ENCODE results near the gene MYOG. TPM values are rescaled to one million over a fixed set of nuclear protein-coding genes. Genes with fewer than 3 reads are reported as not detected.
A peak's percentile ranks its signal among the peaks of the same experiment; 100 is the strongest.

The MYOG gene
- total RNA-seq, 2 experiments from 2014 or later, result not detected

GRCh38 chr1:203076031-203076511, 9.7 kb downstream of the MYOG start:
- Mint-ChIP-seq H3K36me3 (ENCODE audit: low read depth) (peaks cover 7% of the 10 kb centered on the region), H3K9me3 (no peaks in the 10 kb centered on the region), H3K4me1 (ENCODE audit: low read depth) (peaks cover 4% of the 10 kb centered on the region), H3K27ac (no peak overlapping the region), H3K4me3 (peak overlapping the region; percentile 44), H3K27me3 (peaks cover 35% of the 10 kb centered on the region)
- TF ChIP-seq CTCF (IDR thresholded peaks at IDR 0.05), result no peak
- ChIA-PET POLR2A (no interaction called here), CTCF (interaction anchor here (1.5 kb wide), 1 partner anchor 97 kb away, joined by 6 read pairs; no protein-coding TSS in a partner anchor)
- intact Hi-C loops (cut with micrococcal nuclease), result no loop called here
- ATAC-seq (peak; percentile 37), DNase-seq (no peak)

GRCh38 chr1:203075236-203076030, 10.4 kb downstream of the MYOG start:
- intact Hi-C loops (cut with micrococcal nuclease), result no loop called here
- POLR2A ChIA-PET, result no interaction called here
- peaks cover 35% of the 10 kb centered on the region for H3K27me3 Mint-ChIP-seq
- H3K4me1 Mint-ChIP-seq (ENCODE audit: low read depth), result peaks cover 4% of the 10 kb centered on the region
- H3K36me3 Mint-ChIP-seq (ENCODE audit: low read depth), result peaks cover 10% of the 10 kb centered on the region
- peak; percentile 60 for ATAC-seq
- no peak for TF ChIP-seq CTCF (IDR thresholded peaks at IDR 0.05)
- H3K4me3 Mint-ChIP-seq, result peak overlapping the region; percentile 18
- CTCF ChIA-PET, result no interaction called here
- DNase-seq, result no peak
- H3K9me3 Mint-ChIP-seq, result no peaks in the 10 kb centered on the region
- H3K27ac Mint-ChIP-seq, result no peak overlapping the region

GRCh38 chr1:203074610-203075009, 11.2 kb downstream of the MYOG start:
- TF ChIP-seq CTCF (IDR thresholded peaks at IDR 0.05), result no peak
- Mint-ChIP-seq H3K27ac (no peak overlapping the region), H3K36me3 (ENCODE audit: low read depth) (peaks cover 10% of the 10 kb centered on the region), H3K27me3 (peaks cover 34% of the 10 kb centered on the region), H3K9me3 (no peaks in the 10 kb centered on the region), H3K4me3 (no peak overlapping the region), H3K4me1 (ENCODE audit: low read depth) (peaks cover 4% of the 10 kb centered on the region)
- intact Hi-C loops (cut with micrococcal nuclease), result no loop called here
- POLR2A ChIA-PET, result no interaction called here
- CTCF ChIA-PET, result no interaction called here
- ATAC-seq (no peak), DNase-seq (no peak)

- Mint-ChIP-seq H3K4me3 (no peak overlapping the region), H3K9me3 (no peaks in the 10 kb centered on the region), H3K27ac (no peak overlapping the region), H3K36me3 (ENCODE audit: low read depth) (peaks cover 10% of the 10 kb centered on the region), H3K4me1 (ENCODE audit: low read depth) (peaks cover 4% of the 10 kb centered on the region), H3K27me3 (peaks cover 34% of the 10 kb centered on the region)
- ChIA-PET CTCF (interaction anchor here (0.6 to 1.6 kb wide), 3 partner anchors 10 to 99 kb away, joined by 3 to 4 read pairs (median 4); no protein-coding TSS in a partner anchor), POLR2A (no interaction called here)
- no peak for DNase-seq
- ATAC-seq, result no peak
- intact Hi-C loops (cut with micrococcal nuclease), result no loop called here
- no peak for TF ChIP-seq CTCF (IDR thresholded peaks at IDR 0.05)
Measured at GRCh38 chr1:203073469-203073868, 12.3 kb downstream of the MYOG start.

GRCh38 chr1:203072911-203073310, 12.9 kb downstream of the MYOG start:
- Mint-ChIP-seq H3K36me3 (ENCODE audit: low read depth) (peaks cover 10% of the 10 kb centered on the region), H3K9me3 (no peaks in the 10 kb centered on the region), H3K27ac (no peak overlapping the region), H3K27me3 (peaks cover 30% of the 10 kb centered on the region), H3K4me3 (no peak overlapping the region), H3K4me1 (ENCODE audit: low read depth) (peaks cover 4% of the 10 kb centered on the region)
- intact Hi-C loops (cut with micrococcal nuclease), result no loop called here
- ChIA-PET CTCF (interaction anchor here (1.0 to 1.6 kb wide), 2 partner anchors 12 to 99 kb away, joined by 4 read pairs; no protein-coding TSS in a partner anchor), POLR2A (no interaction called here)
- TF ChIP-seq CTCF (IDR thresholded peaks at IDR 0.05), result no peak
- ATAC-seq (no peak), DNase-seq (no peak)
